Measurements from ENCODE around the gene OPCML. TPM values are rescaled to one million over a fixed set of nuclear protein-coding genes. Genes with fewer than 3 reads are reported as not detected.

The OPCML gene
- total RNA-seq, 2 donors from 2014 or later, result under 0.01 TPM; not detected in 1

- WGBS, 2 donors, result 77 to 85% methylated on average over 5 of the region's 5 CpGs
- ATAC-seq (no peak), DNase-seq (no peak)
- Histone ChIP-seq H3K27me3 (no peaks in the 10 kb centered on the region), H3K4me1 (no peaks in the 10 kb centered on the region), H3K4me3 (no peak overlapping the region), H3K27ac (no peak overlapping the region), H3K36me3 (replicated peaks in 1 of 2; ENCODE audit: insufficient read depth in 1 of 2, low read depth in 2 of 2) (no peaks in the 10 kb centered on the region), H3K9me3 (no peaks in the 10 kb centered on the region)
- no peak for TF ChIP-seq POLR2A (IDR thresholded peaks at IDR 0.05)
- intact Hi-C loops (cut with DNase I), result no loop called here
Observed at GRCh38 chr11:133346137-133346536, 186.2 kb downstream of the OPCML start.

GRCh38 chr11:133343951-133344350 is 188.3 kb downstream of the OPCML start:
- no peak overlapping the region for H3K27ac ChIP-seq
- no peaks in the 10 kb centered on the region for H3K36me3 ChIP-seq (replicated peaks in 1 of 2; ENCODE audit: insufficient read depth in 1 of 2, low read depth in 2 of 2)
- TF ChIP-seq CTCF (IDR thresholded peaks at IDR 0.05) (no peak), POLR2A (IDR thresholded peaks at IDR 0.05) (no peak)
- no peak for DNase-seq
- no peaks in the 10 kb centered on the region for H3K9me3 ChIP-seq
- intact Hi-C loops (cut with DNase I), result no loop called here
- H3K4me1 ChIP-seq, result no peaks in the 10 kb centered on the region
- no peak for ATAC-seq
- no peaks in the 10 kb centered on the region for H3K27me3 ChIP-seq
- 34 to 52% methylated on average over 9 of the region's 9 CpGs for WGBS, 2 donors
- H3K4me3 ChIP-seq, result no peak overlapping the region

GRCh38 chr11:133339495-133340140 is 192.7 kb downstream of the OPCML start:
- intact Hi-C loops (cut with DNase I), result no loop called here
- H3K9me3 ChIP-seq, result no peaks in the 10 kb centered on the region
- no peak for DNase-seq
- no peaks in the 10 kb centered on the region for H3K36me3 ChIP-seq (replicated peaks in 1 of 2; ENCODE audit: insufficient read depth in 1 of 2, low read depth in 2 of 2)
- TF ChIP-seq POLR2A (IDR thresholded peaks at IDR 0.05), result no peak
- TF ChIP-seq CTCF (IDR thresholded peaks at IDR 0.05), result no peak
- no peak for ATAC-seq
- H3K27ac ChIP-seq, result no peak overlapping the region
- whole genome bisulfite sequencing, 2 donors, result 59 to 64% methylated on average over 5 of the region's 5 CpGs
- peaks cover 0 to 5% of the 10 kb centered on the region in 2 donors for H3K27me3 ChIP-seq
- H3K4me1 ChIP-seq, result no peaks in the 10 kb centered on the region
- no peak overlapping the region for H3K4me3 ChIP-seq

GRCh38 chr11:133338588-133338987 is 193.7 kb downstream of the OPCML start:
- TF ChIP-seq CTCF (IDR thresholded peaks at IDR 0.05) (no peak), POLR2A (IDR thresholded peaks at IDR 0.05) (no peak)
- Histone ChIP-seq H3K27me3 (peaks cover 0 to 5% of the 10 kb centered on the region in 2 donors), H3K4me3 (no peak overlapping the region), H3K27ac (no peak overlapping the region), H3K36me3 (replicated peaks in 1 of 2; ENCODE audit: insufficient read depth in 1 of 2, low read depth in 2 of 2) (no peaks in the 10 kb centered on the region), H3K9me3 (no peaks in the 10 kb centered on the region), H3K4me1 (no peaks in the 10 kb centered on the region)
- whole genome bisulfite sequencing, 2 donors, result 32 to 43% methylated on average over 2 of the region's 2 CpGs
- ATAC-seq, result no peak
- intact Hi-C loops (cut with DNase I), result no loop called here
- no peak for DNase-seq

- no peak for TF ChIP-seq CTCF (IDR thresholded peaks at IDR 0.05)
- Histone ChIP-seq H3K4me3 (no peak overlapping the region), H3K36me3 (replicated peaks in 1 of 2; ENCODE audit: insufficient read depth in 1 of 2, low read depth in 2 of 2) (no peaks in the 10 kb centered on the region), H3K27ac (no peak overlapping the region), H3K9me3 (no peaks in the 10 kb centered on the region), H3K4me1 (no peaks in the 10 kb centered on the region), H3K27me3 (peaks cover 0 to 5% of the 10 kb centered on the region in 2 donors)
- no peak for ATAC-seq
- whole genome bisulfite sequencing, 2 donors, result 51 to 57% methylated on average over 7 of the region's 7 CpGs
- DNase-seq, result no peak
- intact Hi-C loops (cut with DNase I), result no loop called here
Observed at GRCh38 chr11:133337951-133338418, 194.3 kb downstream of the OPCML start.
